ENCODE measurements around the gene SLC22A17. TPM values are rescaled to one million over a fixed set of nuclear protein-coding genes. Genes with fewer than 3 reads are reported as not detected.

SLC22A17 gene
- total and polyA plus RNA-seq, 2 of the 8 experiments (the other 6 are each of a cell fraction or from before 2014, with no cell fraction given) = 43.0 to 49.0 TPM

DNA sequence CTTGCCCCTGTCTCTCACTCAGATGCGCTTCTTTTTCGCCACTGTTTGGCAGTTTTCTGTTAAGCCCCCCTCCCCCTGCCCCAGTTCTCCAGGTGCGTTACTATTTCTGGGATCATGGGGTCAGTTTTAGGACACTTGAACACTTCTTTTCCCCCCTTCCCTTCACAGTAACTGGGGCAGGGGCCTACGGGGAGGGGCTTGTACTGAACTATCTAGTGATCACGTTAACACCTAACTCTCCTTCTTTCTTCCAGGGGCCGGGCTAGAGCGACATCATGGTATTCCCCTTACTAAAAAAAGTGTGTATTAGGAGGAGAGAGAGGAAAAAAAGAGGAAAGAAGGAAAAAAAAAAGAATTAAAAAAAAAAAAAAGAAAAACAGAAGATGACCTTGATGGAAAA is 27.7 kb downstream of the SLC22A17 start (continued):
- TF ChIP-seq, protein P1, sequence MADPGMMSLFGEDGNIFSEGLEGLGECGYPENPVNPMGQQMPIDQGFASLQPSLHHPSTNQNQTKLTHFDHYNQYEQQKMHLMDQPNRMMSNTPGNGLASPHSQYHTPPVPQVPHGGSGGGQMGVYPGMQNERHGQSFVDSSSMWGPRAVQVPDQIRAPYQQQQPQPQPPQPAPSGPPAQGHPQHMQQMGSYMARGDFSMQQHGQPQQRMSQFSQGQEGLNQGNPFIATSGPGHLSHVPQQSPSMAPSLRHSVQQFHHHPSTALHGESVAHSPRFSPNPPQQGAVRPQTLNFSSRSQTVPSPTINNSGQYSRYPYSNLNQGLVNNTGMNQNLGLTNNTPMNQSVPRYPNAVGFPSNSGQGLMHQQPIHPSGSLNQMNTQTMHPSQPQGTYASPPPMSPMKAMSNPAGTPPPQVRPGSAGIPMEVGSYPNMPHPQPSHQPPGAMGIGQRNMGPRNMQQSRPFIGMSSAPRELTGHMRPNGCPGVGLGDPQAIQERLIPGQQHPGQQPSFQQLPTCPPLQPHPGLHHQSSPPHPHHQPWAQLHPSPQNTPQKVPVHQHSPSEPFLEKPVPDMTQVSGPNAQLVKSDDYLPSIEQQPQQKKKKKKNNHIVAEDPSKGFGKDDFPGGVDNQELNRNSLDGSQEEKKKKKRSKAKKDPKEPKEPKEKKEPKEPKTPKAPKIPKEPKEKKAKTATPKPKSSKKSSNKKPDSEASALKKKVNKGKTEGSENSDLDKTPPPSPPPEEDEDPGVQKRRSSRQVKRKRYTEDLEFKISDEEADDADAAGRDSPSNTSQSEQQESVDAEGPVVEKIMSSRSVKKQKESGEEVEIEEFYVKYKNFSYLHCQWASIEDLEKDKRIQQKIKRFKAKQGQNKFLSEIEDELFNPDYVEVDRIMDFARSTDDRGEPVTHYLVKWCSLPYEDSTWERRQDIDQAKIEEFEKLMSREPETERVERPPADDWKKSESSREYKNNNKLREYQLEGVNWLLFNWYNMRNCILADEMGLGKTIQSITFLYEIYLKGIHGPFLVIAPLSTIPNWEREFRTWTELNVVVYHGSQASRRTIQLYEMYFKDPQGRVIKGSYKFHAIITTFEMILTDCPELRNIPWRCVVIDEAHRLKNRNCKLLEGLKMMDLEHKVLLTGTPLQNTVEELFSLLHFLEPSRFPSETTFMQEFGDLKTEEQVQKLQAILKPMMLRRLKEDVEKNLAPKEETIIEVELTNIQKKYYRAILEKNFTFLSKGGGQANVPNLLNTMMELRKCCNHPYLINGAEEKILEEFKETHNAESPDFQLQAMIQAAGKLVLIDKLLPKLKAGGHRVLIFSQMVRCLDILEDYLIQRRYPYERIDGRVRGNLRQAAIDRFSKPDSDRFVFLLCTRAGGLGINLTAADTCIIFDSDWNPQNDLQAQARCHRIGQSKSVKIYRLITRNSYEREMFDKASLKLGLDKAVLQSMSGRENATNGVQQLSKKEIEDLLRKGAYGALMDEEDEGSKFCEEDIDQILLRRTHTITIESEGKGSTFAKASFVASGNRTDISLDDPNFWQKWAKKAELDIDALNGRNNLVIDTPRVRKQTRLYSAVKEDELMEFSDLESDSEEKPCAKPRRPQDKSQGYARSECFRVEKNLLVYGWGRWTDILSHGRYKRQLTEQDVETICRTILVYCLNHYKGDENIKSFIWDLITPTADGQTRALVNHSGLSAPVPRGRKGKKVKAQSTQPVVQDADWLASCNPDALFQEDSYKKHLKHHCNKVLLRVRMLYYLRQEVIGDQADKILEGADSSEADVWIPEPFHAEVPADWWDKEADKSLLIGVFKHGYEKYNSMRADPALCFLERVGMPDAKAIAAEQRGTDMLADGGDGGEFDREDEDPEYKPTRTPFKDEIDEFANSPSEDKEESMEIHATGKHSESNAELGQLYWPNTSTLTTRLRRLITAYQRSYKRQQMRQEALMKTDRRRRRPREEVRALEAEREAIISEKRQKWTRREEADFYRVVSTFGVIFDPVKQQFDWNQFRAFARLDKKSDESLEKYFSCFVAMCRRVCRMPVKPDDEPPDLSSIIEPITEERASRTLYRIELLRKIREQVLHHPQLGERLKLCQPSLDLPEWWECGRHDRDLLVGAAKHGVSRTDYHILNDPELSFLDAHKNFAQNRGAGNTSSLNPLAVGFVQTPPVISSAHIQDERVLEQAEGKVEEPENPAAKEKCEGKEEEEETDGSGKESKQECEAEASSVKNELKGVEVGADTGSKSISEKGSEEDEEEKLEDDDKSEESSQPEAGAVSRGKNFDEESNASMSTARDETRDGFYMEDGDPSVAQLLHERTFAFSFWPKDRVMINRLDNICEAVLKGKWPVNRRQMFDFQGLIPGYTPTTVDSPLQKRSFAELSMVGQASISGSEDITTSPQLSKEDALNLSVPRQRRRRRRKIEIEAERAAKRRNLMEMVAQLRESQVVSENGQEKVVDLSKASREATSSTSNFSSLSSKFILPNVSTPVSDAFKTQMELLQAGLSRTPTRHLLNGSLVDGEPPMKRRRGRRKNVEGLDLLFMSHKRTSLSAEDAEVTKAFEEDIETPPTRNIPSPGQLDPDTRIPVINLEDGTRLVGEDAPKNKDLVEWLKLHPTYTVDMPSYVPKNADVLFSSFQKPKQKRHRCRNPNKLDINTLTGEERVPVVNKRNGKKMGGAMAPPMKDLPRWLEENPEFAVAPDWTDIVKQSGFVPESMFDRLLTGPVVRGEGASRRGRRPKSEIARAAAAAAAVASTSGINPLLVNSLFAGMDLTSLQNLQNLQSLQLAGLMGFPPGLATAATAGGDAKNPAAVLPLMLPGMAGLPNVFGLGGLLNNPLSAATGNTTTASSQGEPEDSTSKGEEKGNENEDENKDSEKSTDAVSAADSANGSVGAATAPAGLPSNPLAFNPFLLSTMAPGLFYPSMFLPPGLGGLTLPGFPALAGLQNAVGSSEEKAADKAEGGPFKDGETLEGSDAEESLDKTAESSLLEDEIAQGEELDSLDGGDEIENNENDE (IDR thresholded peaks at IDR 0.05; ENCODE audit: insufficient replicate concordance, low read length) = no peak
- TF ChIP-seq JUN (IDR thresholded peaks at IDR 0.05; ENCODE audit: low read depth, low read length) = no peak
- no peak for TF ChIP-seq RXRA (IDR thresholded peaks at IDR 0.05; ENCODE audit: insufficient read depth, low read depth, low read length)

Data from H1 (cell line).